ENCODE data around the gene FXN.
"Not testable (repeated sequence)": the region's sequence is repeated elsewhere in the genome, so short reads cannot be mapped to it uniquely, and the experiment has no call there.

The FXN gene

DNA sequence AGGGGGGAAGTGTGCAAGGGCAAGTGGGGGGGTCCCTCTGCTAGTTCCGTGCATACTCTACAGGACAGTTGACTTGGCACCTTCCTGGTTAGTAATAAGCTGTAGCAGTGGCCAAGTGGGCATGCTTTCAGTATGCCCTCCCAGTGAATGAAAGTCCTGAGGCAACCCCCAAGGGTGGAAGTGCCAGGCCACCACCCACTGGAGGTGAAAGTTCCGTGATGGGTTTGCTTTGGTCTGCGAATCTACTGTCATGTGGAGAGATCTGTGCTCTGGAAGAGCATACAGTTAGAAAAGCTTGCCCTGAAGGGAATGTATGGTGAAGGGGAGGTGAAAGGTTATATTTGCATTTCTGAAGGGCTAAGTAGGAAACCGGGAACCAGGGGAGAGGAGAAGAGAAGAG is 10.3 kb downstream of the FXN start:
- H3K4me3 ChIP-seq (ENCODE audit: low read length) = no peak overlapping the region
- no peak for DNase-seq (ENCODE audit: low read depth, low spot score)
- 0 out of 2 replicates have a peak, but pooled peaks cover 11% of the 10 kb centered on the region for H3K36me3 ChIP-seq (ENCODE audit: control insufficient read depth, insufficient read depth, low read length)
- no peaks in the 10 kb centered on the region for H3K9me3 ChIP-seq (ENCODE audit: control insufficient read depth, insufficient read depth, low read length)
- no peaks in the 10 kb centered on the region for H3K27me3 ChIP-seq (ENCODE audit: control insufficient read depth, insufficient read depth, low read length)
- H3K4me1 ChIP-seq (ENCODE audit: control insufficient read depth, insufficient read depth, low read length) = peaks cover 3% of the 10 kb centered on the region; the same call in 1 of the 2 replicates
- whole genome bisulfite sequencing (ENCODE audit: insufficient coverage, insufficient read length) = no CpG with 5 or more reads among the region's 4 CpGs
- no peak overlapping the region for H3K27ac ChIP-seq (ENCODE audit: low read length)

DNA sequence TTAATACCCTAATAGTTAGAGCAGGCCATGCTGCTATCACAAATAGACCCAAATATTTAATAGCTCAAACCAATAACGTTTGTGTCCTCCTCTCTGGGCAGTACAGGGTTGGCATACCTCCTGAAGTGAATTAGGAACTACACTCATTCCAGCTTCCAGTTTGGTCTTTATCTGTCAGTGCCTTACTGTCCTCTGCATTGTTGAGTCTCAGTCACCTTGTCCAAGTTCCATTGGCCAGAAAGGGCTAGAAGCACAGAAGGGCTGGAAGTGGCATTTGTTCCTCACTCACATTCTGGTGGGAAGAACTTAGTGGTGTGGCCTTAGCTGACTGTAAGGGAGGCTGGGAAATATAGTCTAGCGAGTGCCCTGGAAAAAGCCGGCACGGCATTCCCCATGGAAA is 11.2 kb downstream of the FXN start:
- Histone ChIP-seq H3K27me3 (ENCODE audit: control insufficient read depth, insufficient read depth, low read length) (no peaks in the 10 kb centered on the region), H3K9me3 (ENCODE audit: control insufficient read depth, insufficient read depth, low read length) (no peaks in the 10 kb centered on the region), H3K4me1 (ENCODE audit: control insufficient read depth, insufficient read depth, low read length) (peaks cover 3% of the 10 kb centered on the region; the same call in 1 of the 2 replicates), H3K4me3 (ENCODE audit: low read length) (no peak overlapping the region), H3K36me3 (ENCODE audit: control insufficient read depth, insufficient read depth, low read length) (0 out of 2 replicates have a peak, but pooled peaks cover 11% of the 10 kb centered on the region), H3K27ac (ENCODE audit: low read length) (no peak overlapping the region)
- DNase-seq (ENCODE audit: low read depth, low spot score) = no peak
- no CpG with 5 or more reads among the region's 4 CpGs for WGBS (ENCODE audit: insufficient coverage, insufficient read length)

DNA sequence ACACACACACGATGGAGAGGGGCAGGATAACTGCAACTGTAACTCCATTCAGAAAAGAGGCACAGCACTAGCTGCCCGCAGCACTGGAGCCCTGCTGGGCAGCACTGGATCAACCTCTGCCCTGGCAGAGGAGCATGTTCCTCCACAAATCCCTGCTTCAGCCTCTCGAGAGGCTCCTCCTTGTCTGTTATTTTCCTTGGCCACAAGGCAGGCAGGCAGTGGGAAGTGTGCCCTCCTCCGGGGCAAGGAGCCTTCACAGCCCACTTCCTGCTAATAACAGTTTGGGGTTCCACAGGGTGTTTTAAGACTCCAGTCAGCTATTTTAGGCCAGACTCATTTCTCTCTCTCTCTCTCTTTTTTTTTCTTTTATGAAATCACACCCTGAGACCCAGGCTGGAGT is 11.8 kb downstream of the FXN start:
- no peak overlapping the region for H3K4me3 ChIP-seq (ENCODE audit: low read length)
- peaks cover 3% of the 10 kb centered on the region; the same call in 1 of the 2 replicates for H3K4me1 ChIP-seq (ENCODE audit: control insufficient read depth, insufficient read depth, low read length)
- H3K9me3 ChIP-seq (ENCODE audit: control insufficient read depth, insufficient read depth, low read length) = no peaks in the 10 kb centered on the region
- no peaks in the 10 kb centered on the region for H3K27me3 ChIP-seq (ENCODE audit: control insufficient read depth, insufficient read depth, low read length)
- no CpG with 5 or more reads among the region's 4 CpGs for WGBS (ENCODE audit: insufficient coverage, insufficient read length)
- DNase-seq (ENCODE audit: low read depth, low spot score) = no peak
- 0 out of 2 replicates have a peak, but pooled peaks cover 11% of the 10 kb centered on the region for H3K36me3 ChIP-seq (ENCODE audit: control insufficient read depth, insufficient read depth, low read length)
- no peak overlapping the region for H3K27ac ChIP-seq (ENCODE audit: low read length)

DNA sequence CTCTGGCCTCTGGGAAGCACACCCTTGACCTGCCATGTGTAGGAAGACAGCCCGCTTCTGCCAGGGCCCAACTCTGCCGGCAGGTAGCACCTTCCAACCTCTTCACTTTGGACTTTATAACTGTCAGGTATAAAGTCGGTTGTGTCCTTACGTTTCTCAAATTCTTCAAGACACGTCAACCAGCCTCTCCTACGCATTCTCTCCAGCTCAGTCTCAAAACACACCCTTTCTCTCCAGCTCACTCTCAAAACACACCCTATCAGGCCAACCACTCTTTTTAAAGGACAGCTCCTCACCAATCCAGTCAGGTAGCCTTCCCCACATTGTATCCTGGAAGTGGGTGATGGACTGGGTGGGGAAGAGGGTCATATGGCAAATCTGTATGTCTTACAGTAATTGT is 13.5 kb downstream of the FXN start:
- Histone ChIP-seq H3K4me1 (ENCODE audit: control insufficient read depth, insufficient read depth, low read length) (peaks cover 3% of the 10 kb centered on the region; the same call in 1 of the 2 replicates), H3K9me3 (ENCODE audit: control insufficient read depth, insufficient read depth, low read length) (no peaks in the 10 kb centered on the region), H3K4me3 (ENCODE audit: low read length) (no peak overlapping the region), H3K27me3 (ENCODE audit: control insufficient read depth, insufficient read depth, low read length) (no peaks in the 10 kb centered on the region), H3K27ac (ENCODE audit: low read length) (no peak overlapping the region), H3K36me3 (ENCODE audit: control insufficient read depth, insufficient read depth, low read length) (0 out of 2 replicates have a peak, but pooled peaks cover 11% of the 10 kb centered on the region)
- WGBS (ENCODE audit: insufficient coverage, insufficient read length) = no CpG with 5 or more reads among the region's 6 CpGs
- no peak for DNase-seq (ENCODE audit: low read depth, low spot score)

DNA sequence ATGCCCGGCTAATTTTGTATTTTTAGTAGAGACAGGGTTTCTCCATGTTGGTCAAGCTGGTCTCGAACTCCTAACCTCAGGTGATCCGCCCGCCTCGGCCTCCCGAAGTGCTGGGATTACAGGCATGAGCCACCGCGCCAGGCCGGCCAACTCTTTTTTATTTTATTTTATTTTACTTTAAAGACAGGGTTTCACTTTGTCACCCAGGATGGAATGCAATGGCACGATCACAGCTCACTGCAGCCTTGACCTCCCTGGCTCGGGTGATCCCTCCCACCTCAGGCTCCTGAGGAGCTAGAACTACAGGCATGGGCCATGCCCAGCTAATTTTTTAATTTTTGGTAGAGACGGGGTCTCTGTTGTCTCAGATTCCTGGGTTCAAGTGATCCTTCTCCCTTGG is 15.4 kb downstream of the FXN start:
- not testable (repeated sequence) for H3K9me3 ChIP-seq (ENCODE audit: control insufficient read depth, insufficient read depth, low read length); DNase-seq (ENCODE audit: low read depth, low spot score); H3K27ac ChIP-seq (ENCODE audit: low read length); H3K4me1 ChIP-seq (ENCODE audit: control insufficient read depth, insufficient read depth, low read length); H3K27me3 ChIP-seq (ENCODE audit: control insufficient read depth, insufficient read depth, low read length); H3K4me3 ChIP-seq (ENCODE audit: low read length)
- 0 out of 2 replicates have a peak, but pooled peaks cover 11% of the 10 kb centered on the region for H3K36me3 ChIP-seq (ENCODE audit: control insufficient read depth, insufficient read depth, low read length)
- no CpG with 5 or more reads among the region's 12 CpGs for WGBS (ENCODE audit: insufficient coverage, insufficient read length)

DNA sequence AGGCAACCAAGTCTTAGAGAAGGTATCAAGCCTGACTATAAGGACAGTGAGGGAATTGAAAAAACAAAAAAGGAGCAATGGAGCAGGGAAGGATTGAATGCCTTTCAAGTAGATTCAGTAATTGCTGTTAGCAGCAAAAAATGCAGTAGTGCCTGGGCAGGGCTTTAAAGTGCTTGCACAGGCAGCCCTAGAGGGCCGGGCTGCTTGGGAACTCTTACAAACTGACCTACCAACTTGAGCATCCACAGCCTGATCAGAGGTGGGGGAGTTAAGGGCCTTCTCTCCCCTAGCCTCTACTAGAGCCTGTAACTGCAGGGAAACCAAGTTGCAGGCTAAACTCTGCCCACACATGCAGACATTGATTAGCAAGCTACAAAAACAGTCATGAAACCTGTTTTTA is 19.4 kb downstream of the FXN start:
- H3K4me1 ChIP-seq (ENCODE audit: control insufficient read depth, insufficient read depth, low read length) = no peaks in the 10 kb centered on the region
- no peaks in the 10 kb centered on the region for H3K27me3 ChIP-seq (ENCODE audit: control insufficient read depth, insufficient read depth, low read length)
- H3K36me3 ChIP-seq (ENCODE audit: control insufficient read depth, insufficient read depth, low read length) = no peaks in the 10 kb centered on the region
- no peak overlapping the region for H3K4me3 ChIP-seq (ENCODE audit: low read length)
- no peak overlapping the region for H3K27ac ChIP-seq (ENCODE audit: low read length)
- no peaks in the 10 kb centered on the region for H3K9me3 ChIP-seq (ENCODE audit: control insufficient read depth, insufficient read depth, low read length)
- no CpG with 5 or more reads among the region's 1 CpG for WGBS (ENCODE audit: insufficient coverage, insufficient read length)
- DNase-seq (ENCODE audit: low read depth, low spot score) = no peak

DNA sequence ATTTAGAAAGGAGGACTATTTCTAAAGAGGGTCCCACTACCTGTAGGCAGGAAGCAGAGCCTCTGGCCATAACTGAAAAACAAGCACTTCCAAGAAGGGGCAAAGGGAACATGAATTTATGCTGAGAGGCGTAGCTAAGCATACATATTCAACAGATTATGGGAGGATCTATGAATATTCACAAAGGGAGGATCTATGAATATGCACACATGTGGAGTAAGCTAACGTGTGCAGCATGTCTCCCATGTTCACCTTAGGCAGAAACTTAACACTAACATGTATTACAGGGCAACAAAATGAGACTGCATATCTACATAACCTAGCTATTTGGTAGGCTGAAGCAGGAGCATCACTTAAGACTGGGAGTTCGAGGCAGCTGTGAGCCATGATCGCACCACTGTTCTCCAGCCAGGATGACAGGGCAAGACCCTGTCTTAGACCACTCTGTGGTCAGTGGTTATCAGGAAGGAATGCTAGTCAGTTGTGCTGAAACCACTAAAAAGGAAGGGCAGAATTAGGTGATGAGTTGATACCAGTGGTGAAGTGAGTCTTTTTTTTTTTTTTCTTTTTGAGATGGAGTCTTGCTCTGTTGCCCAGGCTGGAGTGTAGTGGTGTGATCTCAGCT is 20.8 kb downstream of the FXN start:
- Histone ChIP-seq H3K9me3 (ENCODE audit: control insufficient read depth, insufficient read depth, low read length) (no peaks in the 10 kb centered on the region), H3K4me3 (ENCODE audit: low read length) (no peak overlapping the region), H3K36me3 (ENCODE audit: control insufficient read depth, insufficient read depth, low read length) (no peaks in the 10 kb centered on the region), H3K4me1 (ENCODE audit: control insufficient read depth, insufficient read depth, low read length) (peaks cover 3% of the 10 kb centered on the region; the same call in 1 of the 2 replicates), H3K27me3 (ENCODE audit: control insufficient read depth, insufficient read depth, low read length) (no peaks in the 10 kb centered on the region), H3K27ac (ENCODE audit: low read length) (no peak overlapping the region)
- no peak for DNase-seq (ENCODE audit: low read depth, low spot score)
- WGBS (ENCODE audit: insufficient coverage, insufficient read length) = no CpG with 5 or more reads among the region's 4 CpGs

DNA sequence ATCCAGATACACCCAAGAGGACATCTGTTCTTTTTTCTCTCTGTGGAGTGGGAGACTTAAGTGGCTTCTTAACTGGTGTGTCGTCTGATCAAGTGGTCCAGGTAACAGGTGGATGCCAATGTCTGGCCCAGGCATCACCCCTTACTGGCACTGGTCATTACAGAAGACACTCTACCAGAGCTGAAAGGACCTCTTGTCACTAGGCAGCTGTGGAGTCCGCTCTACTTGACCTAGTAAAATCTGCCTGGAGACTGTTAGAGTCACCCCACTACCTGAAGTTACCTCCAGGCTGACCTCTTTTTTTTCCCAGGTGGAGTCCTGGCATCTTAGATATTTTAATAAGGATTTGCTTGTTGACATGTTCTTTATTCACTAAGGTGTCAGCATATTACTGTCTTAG is 22.5 kb downstream of the FXN start:
- no CpG with 5 or more reads among the region's 2 CpGs for WGBS (ENCODE audit: insufficient coverage, insufficient read length)
- Histone ChIP-seq H3K27me3 (ENCODE audit: control insufficient read depth, insufficient read depth, low read length) (no peaks in the 10 kb centered on the region), H3K9me3 (ENCODE audit: control insufficient read depth, insufficient read depth, low read length) (no peaks in the 10 kb centered on the region), H3K4me3 (ENCODE audit: low read length) (no peak overlapping the region), H3K27ac (ENCODE audit: low read length) (no peak overlapping the region), H3K36me3 (ENCODE audit: control insufficient read depth, insufficient read depth, low read length) (no peaks in the 10 kb centered on the region), H3K4me1 (ENCODE audit: control insufficient read depth, insufficient read depth, low read length) (peaks cover 3% of the 10 kb centered on the region; the same call in 1 of the 2 replicates)
- DNase-seq (ENCODE audit: low read depth, low spot score) = no peak

DNA sequence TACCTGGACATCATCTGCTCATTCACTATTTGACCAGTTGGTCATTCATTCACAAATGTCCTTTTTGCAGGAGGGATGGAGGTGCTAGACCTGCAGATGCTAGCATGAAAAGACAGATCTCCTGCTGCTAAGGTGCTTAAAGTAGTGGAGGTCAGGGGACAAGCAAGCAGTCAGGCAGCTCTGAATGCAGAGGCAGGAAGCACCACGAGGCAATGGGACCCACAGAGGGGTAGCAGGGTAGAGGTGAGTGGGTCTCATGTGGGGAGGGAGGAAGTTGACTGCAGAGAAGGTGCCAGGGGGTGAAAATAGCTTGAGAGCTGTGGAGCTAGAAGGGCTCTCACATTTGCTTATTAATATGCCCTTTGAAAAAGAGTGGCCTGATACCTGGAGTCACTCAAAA is 25.2 kb downstream of the FXN start:
- H3K27me3 ChIP-seq (ENCODE audit: control insufficient read depth, insufficient read depth, low read length) = no peaks in the 10 kb centered on the region
- WGBS (ENCODE audit: insufficient coverage, insufficient read length) = no CpG with 5 or more reads among the region's 1 CpG
- H3K4me1 ChIP-seq (ENCODE audit: control insufficient read depth, insufficient read depth, low read length) = peaks cover 3% of the 10 kb centered on the region; the same call in 1 of the 2 replicates
- DNase-seq (ENCODE audit: low read depth, low spot score) = no peak
- H3K4me3 ChIP-seq (ENCODE audit: low read length) = no peak overlapping the region
- no peak overlapping the region for H3K27ac ChIP-seq (ENCODE audit: low read length)
- 0 out of 2 replicates have a peak, but pooled peaks cover 2% of the 10 kb centered on the region for H3K36me3 ChIP-seq (ENCODE audit: control insufficient read depth, insufficient read depth, low read length)
- no peaks in the 10 kb centered on the region for H3K9me3 ChIP-seq (ENCODE audit: control insufficient read depth, insufficient read depth, low read length)

DNA sequence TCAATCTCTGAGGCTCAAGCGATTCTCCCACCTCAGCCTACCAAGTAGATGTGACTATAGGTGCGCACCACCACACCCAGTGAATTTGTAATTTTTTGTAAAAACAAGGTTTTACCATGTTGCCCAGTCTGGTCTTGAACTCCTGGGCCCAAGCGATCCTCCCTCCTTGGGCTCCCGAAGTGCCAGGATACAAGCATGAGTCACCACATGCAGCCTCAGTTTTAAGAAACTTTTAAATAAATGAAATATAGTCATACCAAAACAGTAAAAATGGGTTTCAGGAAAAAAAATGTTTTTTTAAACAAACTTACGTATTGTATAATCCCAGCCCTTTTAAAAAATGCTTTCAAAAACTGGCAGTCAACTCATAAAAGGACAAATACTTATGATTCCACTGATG is 26.6 kb downstream of the FXN start:
- Histone ChIP-seq H3K27ac (ENCODE audit: low read length) (no peak overlapping the region), H3K27me3 (ENCODE audit: control insufficient read depth, insufficient read depth, low read length) (no peaks in the 10 kb centered on the region), H3K9me3 (ENCODE audit: control insufficient read depth, insufficient read depth, low read length) (no peaks in the 10 kb centered on the region), H3K4me3 (ENCODE audit: low read length) (no peak overlapping the region), H3K4me1 (ENCODE audit: control insufficient read depth, insufficient read depth, low read length) (peaks cover 3% of the 10 kb centered on the region), H3K36me3 (ENCODE audit: control insufficient read depth, insufficient read depth, low read length) (0 out of 2 replicates have a peak, but pooled peaks cover 4% of the 10 kb centered on the region)
- DNase-seq (ENCODE audit: low read depth, low spot score) = no peak
- WGBS (ENCODE audit: insufficient coverage, insufficient read length) = no CpG with 5 or more reads among the region's 5 CpGs

DNA sequence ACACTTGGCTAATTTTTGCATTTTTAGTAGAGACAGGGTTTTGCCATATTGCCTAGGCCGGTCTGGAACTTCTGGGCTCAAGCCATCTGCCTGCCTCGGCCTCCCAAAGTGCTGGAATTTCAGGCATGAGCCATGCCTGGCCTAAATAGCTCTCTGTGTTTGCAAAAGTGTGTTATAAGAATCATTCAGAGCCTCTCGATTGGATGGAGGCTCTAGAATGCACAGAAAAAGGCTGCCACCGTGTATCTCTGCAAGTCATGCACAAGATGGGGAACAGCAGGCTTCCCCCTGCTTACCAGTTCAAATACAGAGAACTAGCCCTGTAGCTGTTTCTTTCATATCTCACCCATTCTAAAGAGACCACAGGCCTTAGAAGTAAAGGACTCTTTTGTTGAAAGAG is 28.3 kb downstream of the FXN start:
- WGBS (ENCODE audit: insufficient coverage, insufficient read length) = no CpG with 5 or more reads among the region's 4 CpGs
- H3K36me3 ChIP-seq (ENCODE audit: control insufficient read depth, insufficient read depth, low read length) = 0 out of 2 replicates have a peak, but pooled peaks cover 5% of the 10 kb centered on the region

More for the DNA sequence above, 28.3 kb downstream of the FXN start:
- Histone ChIP-seq H3K9me3 (ENCODE audit: control insufficient read depth, insufficient read depth, low read length) (no peaks in the 10 kb centered on the region), H3K27me3 (ENCODE audit: control insufficient read depth, insufficient read depth, low read length) (no peaks in the 10 kb centered on the region), H3K4me1 (ENCODE audit: control insufficient read depth, insufficient read depth, low read length) (peaks cover 3% of the 10 kb centered on the region), H3K27ac (ENCODE audit: low read length) (no peak overlapping the region), H3K4me3 (ENCODE audit: low read length) (no peak overlapping the region)
- DNase-seq (ENCODE audit: low read depth, low spot score) = no peak
